HepG2 (cell line): ENCODE results near the gene RMRP. TPM values are rescaled to one million over a fixed set of nuclear protein-coding genes. Genes with fewer than 3 reads are reported as not detected.

ENCODE experiments used
- ATAC-seq: fragments of 200-7000 bp; cut with Tn5 transposase; 3 replicates; pipeline ENCODE4 v1.9.1; 2020; ENCODE audit warnings: mild to moderate bottlenecking, moderate library complexity
- BruUV-seq: library from RNA; stranded (reverse); fragments of 400-500 nt; replicated peaks from 2 replicates; lab custom pipeline; 2021; lab: Mats Ljungman, UMichigan
- CTCF ChIA-PET: fragments of 300-600 bp; formaldehyde crosslinking; extraction: SDS; loops from one replicate; lab custom pipeline; 2021; ENCODE audit warnings: low total read pairs, inconsistent platforms, low intra/inter-chr PET ratio; lab: Yijun Ruan, JAX
- POLR2A ChIA-PET: fragments of 350-600 bp; sonication (Branson Sonifier 250); formaldehyde crosslinking; loops from one replicate; lab custom pipeline; 2020; ENCODE audit warnings: antibody characterized with exemption, inconsistent platforms; lab: Yijun Ruan, JAX
- DNase-seq: peaks from one replicate; pipeline ENCODE4 v3.0.0-alpha.2; 2015; ENCODE audit warnings: low spot score
- FAIRE-seq: peaks from 3 replicates; lab custom pipeline; 2011; peaks lifted over from hg19 to GRCh38; lab: Jason Lieb, UNC
- H2AFZ ChIP-seq: one replicate; pipeline ENCODE4 v1.6.1; 2011; ENCODE audit warnings: low read length, inconsistent platforms
- H3K27ac ChIP-seq: fragments of 300-600 bp; 3 replicates; pipeline ENCODE4 v1.8.0; 2011; ENCODE audit warnings: mixed run types, mild to moderate bottlenecking, mixed read lengths, low read length, inconsistent platforms; ENCODE audit not compliant: insufficient read depth; ENCODE audit errors: extremely low read length
- H3K27me3 ChIP-seq, 2 experiments: fragments of 200-600 bp in 1 of 2; 2 replicates in 1 of 2; 3 replicates in 1 of 2; pipeline versions ENCODE4 v1.6.0 to v1.8.0; 2011; ENCODE audit warnings: low read length in 2 of 2, mild to moderate bottlenecking in 2 of 2, moderate library complexity in 2 of 2, inconsistent platforms in 1 of 2; ENCODE audit not compliant: insufficient read depth in 2 of 2, control insufficient read depth in 1 of 2
- H3K36me3 ChIP-seq, 2 experiments: fragments of 200-600 bp in 1 of 2; replicated peaks in 1 of 2; 2 replicates in 1 of 2; 3 replicates in 1 of 2; pipeline versions ENCODE4 v1.5.1 to v1.8.0; 2011; ENCODE audit warnings: low read length in 2 of 2, inconsistent platforms in 1 of 2; ENCODE audit not compliant: insufficient read depth in 2 of 2, control insufficient read depth in 1 of 2
- H3K4me1 ChIP-seq: 2 replicates; pipeline ENCODE4 v1.5.1; 2012; ENCODE audit warnings: low read length, inconsistent platforms; ENCODE audit not compliant: insufficient read depth
- H3K4me2 ChIP-seq: 2 replicates; pipeline ENCODE4 v1.6.0; 2011; ENCODE audit warnings: low read depth, low read length, inconsistent platforms
- H3K4me3 ChIP-seq, 3 experiments: fragments of 200-600 bp in 1 of 3; sonication (generic), shearing (Covaris generic) in 1 of 3; replicated peaks in 1 of 3; 2 replicates each; pipeline ENCODE4 v1.5.1; 2011 to 2016; ENCODE audit warnings: low read length in 3 of 3, inconsistent platforms in 2 of 3, low read depth in 2 of 3, mild to moderate bottlenecking in 2 of 3, control low read depth in 1 of 3, mixed read lengths in 1 of 3; ENCODE audit not compliant: insufficient read depth in 1 of 3
- H3K79me2 ChIP-seq: one replicate; pipeline ENCODE4 v1.6.1; 2011; ENCODE audit warnings: low read length, inconsistent platforms; ENCODE audit not compliant: insufficient read depth
- H3K9ac ChIP-seq: 2 replicates; pipeline ENCODE4 v1.6.0; 2011; ENCODE audit warnings: mild to moderate bottlenecking, low read depth, low read length, inconsistent platforms; ENCODE audit not compliant: insufficient read depth
- H3K9me3 ChIP-seq: 2 replicates; pipeline ENCODE4 v1.5.1; 2012; ENCODE audit warnings: mild to moderate bottlenecking, low read length
- H4K20me1 ChIP-seq: 2 replicates; pipeline ENCODE4 v1.6.0; 2011; ENCODE audit warnings: inconsistent platforms, mild to moderate bottlenecking, low read length, moderate library complexity; ENCODE audit not compliant: insufficient read depth
- FOXO1 ChIP-seq: sonication (generic); formaldehyde crosslinking; IDR thresholded peaks from 2 replicates; pipeline ENCODE4 v1.4.0; 2020; ENCODE audit warnings: missing genetic modification reagents
- KLF11 ChIP-seq: IDR thresholded peaks from 2 replicates; pipeline ENCODE4 v1.6.1; 2016; ENCODE audit warnings: missing compliant biosample characterization
- NAIF1 ChIP-seq: sonication (generic); formaldehyde crosslinking; IDR thresholded peaks from 2 replicates; pipeline ENCODE4 v1.5.0; 2020; ENCODE audit warnings: mild to moderate bottlenecking, missing genetic modification reagents, borderline replicate concordance
- POLR2A ChIP-seq, 2 experiments: IDR thresholded peaks; 2 replicates each; pipeline ENCODE4 v1.6.1; 2011; ENCODE audit warnings: low read depth in 2 of 2, low read length in 2 of 2, mild to moderate bottlenecking in 1 of 2, moderate library complexity in 1 of 2; ENCODE audit not compliant: insufficient read depth in 1 of 2
- XRCC5 ChIP-seq: fragments of 200-400 bp; formaldehyde crosslinking; optimal IDR thresholded peaks from 2 replicates; pipeline ENCODE3; 2017; ENCODE audit warnings: mild to moderate bottlenecking, low read length
- ZBTB38 ChIP-seq: sonication (generic); formaldehyde crosslinking; IDR thresholded peaks from 2 replicates; pipeline ENCODE4 v1.5.1; 2020; ENCODE audit warnings: mild to moderate bottlenecking, missing genetic modification reagents
- ZHX1 ChIP-seq: sonication (generic); formaldehyde crosslinking; IDR thresholded peaks from 2 replicates; pipeline ENCODE4 v1.8.1; 2022; ENCODE audit warnings: low read depth, mild to moderate bottlenecking, missing genetic modification reagents
- ZNF142 ChIP-seq: sonication (generic); formaldehyde crosslinking; IDR thresholded peaks from 2 replicates; pipeline ENCODE4 v1.4.0; 2020; ENCODE audit warnings: missing genetic modification reagents
- ZNF354B ChIP-seq: sonication (generic); formaldehyde crosslinking; IDR thresholded peaks from 2 replicates; pipeline ENCODE4 v1.8.0; 2022; ENCODE audit warnings: mild to moderate bottlenecking, missing genetic modification reagents
- ZNF362 ChIP-seq: sonication (generic); formaldehyde crosslinking; IDR thresholded peaks from 2 replicates; pipeline ENCODE4 v1.4.0; 2020; ENCODE audit warnings: missing genetic modification reagents, mild to moderate bottlenecking, borderline replicate concordance
- ZNF780A ChIP-seq: sonication (generic); formaldehyde crosslinking; IDR thresholded peaks from 2 replicates; pipeline ENCODE4 v1.8.0; 2022; ENCODE audit warnings: mild to moderate bottlenecking, missing genetic modification reagents, moderate library complexity
- WGBS: methylation state at CpG from one replicate; pipeline ENCODE4 v1.1.6; 2017; ENCODE audit warnings: low lambda C conversion rate; 5-methylcytosine and 5-hydroxymethylcytosine counted together
- in situ Hi-C: cut with HindIII; loops from 2 replicates; pipeline ENCODE4 v1.10.0; 2017; ENCODE audit warnings: low pct_unique_long_range_greater_than_20kb; ENCODE audit not compliant: extremely low pct_ligation_motif_present
- intact Hi-C: fragments of 100-400 bp; cut with micrococcal nuclease; formaldehyde crosslinking; loops from one replicate; pipeline ENCODE4 v1.10.0; 2022; ENCODE audit not compliant: unreplicated experiment
- polyA plus RNA-seq, 8 experiments: library from polyadenylated mRNA; depleted of rRNA in 3 of 8; stranded (reverse) in 7 of 8; unstranded in 1 of 8; fragments of >200 nt; fragmentation: Illumina TruSeq in 4 of 8; extraction: Trizol in 4 of 8; gene quantifications; 2 replicates each; pipeline versions ENCODE4 v1.2.1 to v1.2.3, GENCODE V29; 2011 to 2016; ENCODE audit warnings: low read depth in 4 of 8, missing spikeins in 1 of 8, mixed read lengths in 1 of 8; ENCODE audit not compliant: insufficient read depth in 1 of 8
- total RNA-seq, 5 experiments: library from RNA; depleted of rRNA; stranded (reverse); fragments of >200 nt; fragmentation: Illumina TruSeq; extraction: Trizol; gene quantifications; 2 replicates each; pipeline ENCODE4 v1.2.3, GENCODE V29; 2016; ENCODE audit warnings: low read depth in 1 of 5

Gene RMRP
- total and polyA plus RNA-seq, 2 of the 13 experiments (the other 11 are each of a cell fraction or from before 2014, with no cell fraction given): 51.4 to 4,025 TPM

GRCh38 chr9:35697486-35697885, 39.7 kb upstream of the RMRP start:
- H3K36me3 ChIP-seq: peaks cover 27 to 55% of the 10 kb centered on the region in 2 experiments
- no peaks in the 10 kb centered on the region for H3K9me3 ChIP-seq
- no peak overlapping the region for H3K4me3 ChIP-seq
- FAIRE-seq (no peak), DNase-seq (no peak), ATAC-seq (no peak)
- ChIA-PET CTCF (interaction anchor here (1.5 kb wide), 1 partner anchor 32 kb away, joined by 5 read pairs; the partner anchor contains the start of gene ARHGEF39), POLR2A (interaction anchor here (0.9 to 2.3 kb wide), 6 partner anchors 9 to 51 kb away, joined by 5 to 12 read pairs (median 9); partner anchors contain the start of genes CREB3, GBA2, RGP1 and TLN1)
- H4K20me1 ChIP-seq: no peaks in the 10 kb centered on the region
- TF ChIP-seq ZNF780A (CRISPR knock-in tag): no peak
- TF ChIP-seq NAIF1: no peak
- no peak for TF ChIP-seq ZNF362 (CRISPR knock-in tag)
- no peak for TF ChIP-seq FOXO1
- no peak for TF ChIP-seq XRCC5
- no peak for TF ChIP-seq ZHX1 (CRISPR knock-in tag)
- no peak for TF ChIP-seq KLF11 (CRISPR knock-in tag)
- no peak for TF ChIP-seq ZBTB38 (CRISPR knock-in tag)
- TF ChIP-seq ZNF354B (CRISPR knock-in tag): no peak
- TF ChIP-seq ZNF142 (CRISPR knock-in tag): no peak
- TF ChIP-seq POLR2A (IDR thresholded peaks at IDR 0.05; ENCODE audit: insufficient read depth in 1 of 2, low read depth in 2 of 2, low read length in 2 of 2): no peak
- no peak overlapping the region for H3K4me2 ChIP-seq
- H3K9ac ChIP-seq: no peak overlapping the region
- no peaks in the 10 kb centered on the region for H3K27me3 ChIP-seq
- H3K27ac ChIP-seq: no peak overlapping the region
- BruUV-seq: TSS peak; percentile 68
- peaks cover 17% of the 10 kb centered on the region for H3K4me1 ChIP-seq
- no peak overlapping the region for H2AFZ ChIP-seq
- intact Hi-C loops: loop anchor here (2.0 to 10.0 kb wide), 2 partner anchors 37 to 53 kb away; no protein-coding TSS in a partner anchor
- 97% methylated on average over 11 of the region's 14 CpGs for WGBS
- in situ Hi-C loops: loop anchor here (5.0 kb wide), 1 partner anchor 35 kb away; no protein-coding TSS in a partner anchor
- no peaks in the 10 kb centered on the region for H3K79me2 ChIP-seq
